Stomach (tissue), 4 donors: ENCODE results near the gene PIM3.

ENCODE experiments used
- POLR2A ChIP-seq, 4 donors: fragments of 450-650 bp; IDR thresholded peaks; one replicate each; pipeline ENCODE4 v1.6.1; 2016; ENCODE audit warnings: antibody characterized with exemption in 4 of 4, control low read depth in 2 of 4, mild to moderate bottlenecking in 1 of 4, moderate library complexity in 1 of 4
- TF ChIP-seq, protein P1 (sequence below), 7 experiments: fragments of 450-650 bp in 4 of 7; fragments of 200-600 bp in 3 of 7; sonication (generic) in 3 of 7; IDR thresholded peaks; one replicate each; pipeline ENCODE4 v1.5.1; 2016 to 2019; ENCODE audit warnings: antibody characterized with exemption in 7 of 7, control low read depth in 2 of 7, mild to moderate bottlenecking in 1 of 7

- no peak for TF ChIP-seq POLR2A (IDR thresholded peaks at IDR 0.05)
- TF ChIP-seq, protein P1, sequence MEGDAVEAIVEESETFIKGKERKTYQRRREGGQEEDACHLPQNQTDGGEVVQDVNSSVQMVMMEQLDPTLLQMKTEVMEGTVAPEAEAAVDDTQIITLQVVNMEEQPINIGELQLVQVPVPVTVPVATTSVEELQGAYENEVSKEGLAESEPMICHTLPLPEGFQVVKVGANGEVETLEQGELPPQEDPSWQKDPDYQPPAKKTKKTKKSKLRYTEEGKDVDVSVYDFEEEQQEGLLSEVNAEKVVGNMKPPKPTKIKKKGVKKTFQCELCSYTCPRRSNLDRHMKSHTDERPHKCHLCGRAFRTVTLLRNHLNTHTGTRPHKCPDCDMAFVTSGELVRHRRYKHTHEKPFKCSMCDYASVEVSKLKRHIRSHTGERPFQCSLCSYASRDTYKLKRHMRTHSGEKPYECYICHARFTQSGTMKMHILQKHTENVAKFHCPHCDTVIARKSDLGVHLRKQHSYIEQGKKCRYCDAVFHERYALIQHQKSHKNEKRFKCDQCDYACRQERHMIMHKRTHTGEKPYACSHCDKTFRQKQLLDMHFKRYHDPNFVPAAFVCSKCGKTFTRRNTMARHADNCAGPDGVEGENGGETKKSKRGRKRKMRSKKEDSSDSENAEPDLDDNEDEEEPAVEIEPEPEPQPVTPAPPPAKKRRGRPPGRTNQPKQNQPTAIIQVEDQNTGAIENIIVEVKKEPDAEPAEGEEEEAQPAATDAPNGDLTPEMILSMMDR (IDR thresholded peaks at IDR 0.05) = no peak
These were observed 8.3 kb upstream of the PIM3 start for GRCh38 chr22:49951986-49952896.
